NOMO-1 treated with dmso at 0.1 percent for 144 hours (cell line): ENCODE data around the gene RPIA.
A peak's percentile ranks its signal among the peaks of the same experiment; 100 is the strongest.
"Not testable (repeated sequence)": the region's sequence is repeated elsewhere in the genome, so short reads cannot be mapped to it uniquely, and the experiment has no call there.

ENCODE experiments used
- DNase-seq: peaks from one replicate; lab custom pipeline; 2025; ENCODE audit not compliant: unreplicated experiment; lab: John Stamatoyannopoulos, UW

The RPIA gene

GRCh38 chr2:88729061-88729745, 37.7 kb downstream of the RPIA start:
- DNase-seq: no peak

DNA sequence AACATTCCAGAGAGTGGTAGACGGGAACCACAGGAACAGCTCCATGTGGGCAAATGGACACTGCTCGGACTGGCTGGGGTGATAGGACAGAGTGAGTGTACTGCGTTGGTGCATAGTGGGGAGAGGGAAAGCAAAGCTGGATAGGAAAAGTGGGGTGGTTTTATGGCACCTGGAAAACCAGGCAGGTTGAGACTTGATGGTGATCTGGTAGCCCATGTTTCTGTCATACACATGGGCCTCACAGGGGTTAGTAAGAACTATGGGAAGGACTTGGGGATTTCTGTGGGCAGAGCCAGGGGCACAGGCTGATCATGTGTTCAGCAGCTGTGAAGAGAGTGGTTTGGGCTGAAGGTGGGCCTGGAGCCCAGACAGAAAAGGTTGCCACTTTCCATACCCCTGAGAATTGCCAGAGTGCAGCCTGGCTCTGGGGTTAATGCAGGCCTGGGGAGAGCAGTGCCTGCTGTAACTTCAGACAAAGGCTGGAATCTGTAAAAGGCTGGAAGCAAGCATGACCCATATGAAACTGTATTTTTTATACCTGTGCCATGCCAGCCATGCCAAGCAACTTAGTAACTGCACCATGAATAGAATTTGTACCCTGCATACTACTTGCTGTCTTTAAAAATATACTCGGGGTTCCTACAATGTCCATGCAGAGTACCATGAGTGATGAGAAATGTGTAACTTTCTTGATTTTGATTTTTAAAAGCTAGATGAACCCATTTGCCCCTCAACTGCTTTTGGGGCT, 41.9 kb downstream of the RPIA start:
- DNase-seq: no peak

GRCh38 chr2:88735133-88735532, 43.7 kb downstream of the RPIA start:
- no peak for DNase-seq

GRCh38 chr2:88735853-88736252, 44.4 kb downstream of the RPIA start:
- DNase-seq: no peak

GRCh38 chr2:88736437-88736836, 45.0 kb downstream of the RPIA start:
- no peak for DNase-seq

GRCh38 chr2:88737385-88737784, 45.9 kb downstream of the RPIA start:
- no peak for DNase-seq

DNA sequence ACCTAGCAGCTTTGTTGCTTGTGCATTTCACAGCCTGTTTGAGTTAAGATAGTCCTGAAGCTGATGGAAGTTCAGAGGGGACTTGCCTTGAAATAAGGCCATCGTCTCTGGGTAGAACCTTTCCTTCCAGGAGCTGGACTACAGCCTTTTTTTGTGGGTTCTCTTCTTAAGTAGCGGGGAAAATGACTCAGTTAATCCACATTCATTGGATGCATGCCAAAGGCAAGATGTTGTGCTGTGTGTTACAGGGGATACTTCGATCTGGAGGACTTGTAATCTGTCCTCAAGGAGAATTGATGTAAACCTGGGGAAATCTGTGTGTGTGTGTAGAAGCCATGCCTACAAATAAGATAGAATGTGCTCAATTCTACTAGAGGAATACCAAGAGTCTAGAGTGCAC, 46.8 kb downstream of the RPIA start:
- DNase-seq: no peak

GRCh38 chr2:88739985-88740600, 48.6 kb downstream of the RPIA start:
- DNase-seq: peak; percentile 50

GRCh38 chr2:88746929-88747490, 55.5 kb downstream of the RPIA start:
- DNase-seq: no peak

- DNase-seq: no peak
These were observed 56.5 kb downstream of the RPIA start for GRCh38 chr2:88747990-88748389.

DNA sequence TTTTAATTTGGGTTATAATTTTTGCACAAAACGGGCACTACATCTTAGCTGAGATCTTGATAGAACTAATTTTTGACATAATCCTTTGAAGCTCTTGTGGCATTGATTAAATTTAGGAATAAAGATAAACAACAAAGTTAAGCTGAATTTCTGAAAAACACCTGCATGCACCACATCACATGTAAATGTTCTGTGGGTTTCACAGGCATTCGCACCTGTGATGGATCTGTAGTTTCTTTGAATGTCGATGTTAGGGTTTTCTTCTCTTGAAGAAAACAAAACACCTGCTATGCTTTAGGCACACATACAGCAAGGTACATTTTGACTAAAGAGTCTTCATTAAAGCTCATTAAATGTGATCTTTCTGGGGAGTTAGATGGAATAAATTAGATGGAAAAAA, 60.3 kb downstream of the RPIA start:
- DNase-seq: no peak

DNA sequence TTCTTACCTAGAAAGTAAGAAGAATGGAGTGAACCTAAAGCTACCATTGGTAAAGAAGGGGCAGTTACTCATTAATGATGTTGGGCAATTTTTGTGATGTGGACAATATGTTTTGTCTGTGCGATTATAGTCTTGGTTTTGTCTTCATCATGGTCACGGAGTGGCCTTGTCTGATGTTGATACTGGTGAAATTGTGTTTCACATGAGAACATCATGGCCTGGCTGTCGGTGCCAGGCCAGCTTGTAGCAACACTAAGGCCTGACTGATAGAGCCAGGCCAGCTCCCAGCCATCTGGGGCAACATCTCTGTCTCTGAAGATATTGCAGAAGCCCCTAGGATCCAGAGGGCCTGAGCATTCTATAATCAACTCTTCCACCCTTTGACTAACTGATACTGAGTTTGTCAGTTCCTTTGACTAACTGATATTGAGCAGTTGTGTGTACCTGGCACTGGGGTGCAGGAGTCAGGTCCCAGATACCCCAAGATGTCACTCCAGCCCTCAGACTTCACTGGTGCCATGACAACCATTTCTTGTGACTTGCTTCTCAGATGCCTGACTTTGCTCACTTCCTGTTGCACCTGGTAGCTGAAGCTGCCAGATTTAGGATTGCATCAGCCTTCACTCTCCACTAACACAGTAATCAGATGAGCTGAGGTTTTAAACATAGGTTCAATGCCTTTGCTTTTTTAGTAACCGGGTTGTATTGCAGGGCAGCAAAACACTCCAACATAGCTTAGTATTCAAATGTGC, 62.5 kb downstream of the RPIA start:
- no peak for DNase-seq

DNA sequence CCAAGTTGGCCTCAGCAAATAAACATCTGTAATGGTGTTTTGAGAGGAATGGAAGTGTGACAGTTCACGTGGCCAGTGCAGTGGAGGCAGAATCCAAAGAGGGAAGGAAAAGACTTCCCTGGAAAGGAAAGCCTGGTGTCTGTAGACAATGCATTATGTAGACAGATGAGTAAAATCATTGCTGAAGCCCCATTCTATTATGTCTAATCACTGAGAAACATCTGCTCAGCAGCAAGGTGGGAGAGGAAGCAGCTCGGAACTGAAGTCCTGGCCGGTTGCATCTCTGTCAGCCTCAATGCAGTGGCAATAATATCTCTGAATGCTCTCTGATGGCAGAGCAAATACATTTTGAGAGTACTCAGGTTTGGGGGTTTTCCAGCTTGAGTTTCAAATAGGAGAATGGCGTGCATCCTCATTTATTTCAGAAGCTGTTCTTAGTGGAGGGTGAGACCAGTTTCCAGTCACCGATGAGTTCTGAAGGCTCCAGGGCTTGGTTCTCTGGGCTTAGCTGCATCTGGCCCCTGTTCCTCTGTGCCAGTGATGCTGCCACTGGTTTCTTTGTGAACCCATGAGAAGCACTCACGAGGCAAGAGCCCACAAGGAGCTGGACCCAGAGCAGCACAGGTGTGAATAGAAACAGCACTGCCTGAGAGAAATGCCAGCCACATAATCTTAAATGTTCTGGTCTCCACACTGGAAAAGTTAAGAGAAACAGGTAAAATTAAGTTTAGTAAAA, 63.3 kb downstream of the RPIA start:
- DNase-seq: no peak

DNA sequence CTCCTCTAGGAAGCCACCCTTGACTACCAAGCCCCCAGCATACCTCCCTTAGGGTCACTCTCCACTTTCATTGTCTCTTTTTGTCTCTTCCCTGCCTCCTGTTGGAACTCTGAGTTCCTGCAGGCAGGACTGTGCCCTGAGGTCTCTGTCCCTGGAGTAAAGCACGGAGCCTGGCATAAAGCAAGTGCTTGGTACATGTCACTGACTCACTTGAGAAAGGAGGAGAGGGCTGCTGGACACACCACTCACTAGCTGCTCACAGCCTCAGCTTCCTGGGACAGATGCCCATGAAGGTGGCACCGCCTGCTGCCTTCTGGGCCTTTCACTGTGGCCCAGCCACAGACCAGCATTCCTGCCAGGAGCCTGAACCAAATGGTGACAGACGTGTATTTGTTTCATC, 64.4 kb downstream of the RPIA start:
- no peak for DNase-seq

GRCh38 chr2:88757025-88757424, 65.6 kb downstream of the RPIA start:
- no peak for DNase-seq

GRCh38 chr2:88758702-88759101, 67.2 kb downstream of the RPIA start:
- not testable (repeated sequence) for DNase-seq

GRCh38 chr2:88760819-88761598, 69.5 kb downstream of the RPIA start:
- no peak for DNase-seq

GRCh38 chr2:88764141-88764849, 72.8 kb downstream of the RPIA start:
- DNase-seq: no peak

DNA sequence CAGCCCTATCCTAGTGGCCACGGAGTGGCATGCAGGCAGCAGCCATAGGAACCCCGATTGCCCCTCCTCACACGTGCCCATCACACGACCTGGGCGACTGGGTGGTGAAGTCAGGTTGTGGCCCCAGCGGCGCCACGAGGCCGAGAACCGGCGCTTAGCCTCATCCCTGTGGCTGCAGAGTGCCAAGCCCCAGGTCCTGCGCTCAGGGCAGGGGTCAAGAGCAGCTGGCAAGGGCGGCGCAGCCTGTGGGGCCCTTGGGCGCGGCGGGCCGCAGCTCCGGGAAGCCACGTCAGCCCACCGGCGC, 73.3 kb downstream of the RPIA start:
- DNase-seq: no peak
